Stimulated activated naive CD4-positive, alpha-beta T cell (primary cell): ENCODE measurements around the gene LASP1NB.

Experiments
- DNase-seq, 6 experiments: peaks; one replicate each; lab custom pipeline; 2025; lab: John Stamatoyannopoulos, UW

Gene LASP1NB

DNA sequence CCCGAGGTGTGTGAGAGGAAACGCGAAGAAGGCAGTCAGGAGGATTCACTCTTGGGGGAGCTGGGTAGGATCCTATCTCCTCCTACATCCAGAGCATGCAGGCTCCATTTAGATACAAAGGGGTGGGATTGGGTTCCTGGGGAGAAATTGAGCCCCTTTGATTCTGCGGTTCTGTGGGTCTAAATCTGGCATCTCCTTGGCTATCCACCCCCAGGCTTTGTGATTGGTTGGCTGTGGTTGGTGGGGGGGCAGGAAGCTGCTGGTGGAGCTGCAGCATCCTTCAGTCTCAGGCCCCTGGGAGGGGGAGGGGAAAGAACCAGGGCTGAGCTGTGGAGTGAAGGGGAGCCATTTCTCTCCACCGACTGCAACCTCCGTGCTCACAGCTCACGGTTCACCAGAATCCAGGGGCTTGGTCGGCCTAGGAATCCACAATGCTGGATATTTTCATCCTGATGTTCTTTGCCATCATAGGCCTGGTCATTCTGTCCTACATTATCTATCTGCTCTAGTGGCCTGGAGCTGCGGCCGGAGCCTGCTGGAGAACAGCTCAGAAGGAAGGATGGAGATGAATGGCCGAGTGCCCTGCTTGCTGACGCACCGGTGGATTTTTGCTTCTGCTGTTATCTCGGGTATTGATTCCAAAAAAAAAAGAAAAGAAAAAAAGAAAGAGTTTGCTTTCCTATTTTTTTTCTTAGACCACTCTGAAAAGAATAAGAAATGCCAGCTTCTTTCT is at the start of gene LASP1NB:
TSS of gene LASP1NB (plus strand) at position 352 of the 733 bp plus-strand sequence.
- peak in 5 of 6 experiments; percentile 15 to 64 (median 53) for DNase-seq

DNA sequence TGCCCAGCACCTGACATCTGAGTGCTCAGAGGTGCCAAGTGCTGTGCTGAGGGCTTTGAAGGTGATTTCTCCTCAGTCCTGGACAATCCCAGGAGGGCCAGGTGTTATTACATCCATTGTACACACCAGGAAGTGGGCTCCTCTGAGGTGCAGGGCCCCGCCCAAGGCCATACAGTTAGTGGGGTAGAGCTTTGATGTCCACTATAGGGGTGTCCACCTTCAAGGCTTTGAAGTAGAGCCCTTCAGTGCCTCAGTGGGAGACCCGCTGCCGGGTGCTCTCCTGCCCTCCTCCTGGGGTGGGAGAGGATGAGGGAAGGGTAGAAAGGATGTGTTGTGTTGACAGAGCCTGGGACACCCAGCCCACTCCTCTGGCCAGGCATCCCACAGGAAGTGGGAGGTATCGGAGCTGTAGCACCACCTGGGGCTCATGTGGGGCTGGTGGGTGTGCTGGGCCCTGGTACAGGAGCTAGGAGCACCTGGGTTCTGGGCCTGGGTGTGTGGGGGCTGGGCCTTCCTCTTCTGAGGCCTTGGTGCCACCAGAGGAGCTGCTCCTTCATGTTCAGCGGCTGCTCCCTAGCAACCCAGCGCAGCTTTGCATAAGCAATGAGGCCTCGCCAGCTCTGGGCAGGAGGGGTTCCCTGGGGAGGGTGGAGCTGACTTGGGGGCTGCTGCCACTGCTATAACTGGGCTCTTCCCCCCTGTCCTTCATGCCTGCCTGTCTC is 48.1 kb upstream of the LASP1NB start:
- peak; percentile 32 to 53 (median 41) for DNase-seq

DNA sequence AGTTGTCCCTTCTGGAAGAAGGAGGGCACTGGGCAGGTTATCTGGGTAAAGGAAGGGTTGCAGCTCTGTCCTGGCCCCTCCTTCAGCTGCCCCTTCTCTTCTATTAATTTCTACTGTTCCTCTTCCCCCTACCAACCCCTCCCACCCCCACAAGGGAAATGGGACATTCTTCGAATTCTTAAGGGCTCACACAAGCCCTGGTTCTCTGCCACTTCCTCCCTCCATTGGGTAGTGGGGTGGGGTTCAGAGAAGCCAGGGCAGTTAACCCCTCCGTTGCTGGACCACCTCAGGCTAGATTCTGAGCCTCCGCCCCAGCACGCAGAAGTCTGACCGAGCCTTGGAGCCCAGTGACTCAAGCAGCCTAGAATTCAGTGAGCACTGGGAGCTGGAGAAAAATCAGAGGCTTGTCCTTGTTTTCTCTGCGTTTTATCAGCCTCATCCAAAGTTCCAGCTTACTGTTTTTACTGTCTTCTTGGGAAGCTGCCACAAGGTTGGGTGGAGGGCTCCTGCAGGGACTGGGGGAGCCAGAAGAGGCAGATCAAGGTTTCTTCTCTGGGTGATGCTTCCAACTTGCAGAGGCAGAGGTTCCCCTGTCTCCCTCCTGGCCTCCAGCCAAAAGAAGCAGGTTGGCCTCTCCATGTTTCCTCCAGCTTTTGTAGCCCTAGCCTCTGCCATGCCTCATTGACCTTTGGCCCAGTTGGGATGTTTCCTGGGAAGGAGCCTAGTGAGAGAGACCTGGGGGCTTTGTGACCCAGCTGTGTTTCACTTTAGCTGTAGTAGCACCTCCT is 45.3 kb upstream of the LASP1NB start:
- DNase-seq: peak in 3 of 6 experiments; percentile 17 to 30 (median 24)

DNA sequence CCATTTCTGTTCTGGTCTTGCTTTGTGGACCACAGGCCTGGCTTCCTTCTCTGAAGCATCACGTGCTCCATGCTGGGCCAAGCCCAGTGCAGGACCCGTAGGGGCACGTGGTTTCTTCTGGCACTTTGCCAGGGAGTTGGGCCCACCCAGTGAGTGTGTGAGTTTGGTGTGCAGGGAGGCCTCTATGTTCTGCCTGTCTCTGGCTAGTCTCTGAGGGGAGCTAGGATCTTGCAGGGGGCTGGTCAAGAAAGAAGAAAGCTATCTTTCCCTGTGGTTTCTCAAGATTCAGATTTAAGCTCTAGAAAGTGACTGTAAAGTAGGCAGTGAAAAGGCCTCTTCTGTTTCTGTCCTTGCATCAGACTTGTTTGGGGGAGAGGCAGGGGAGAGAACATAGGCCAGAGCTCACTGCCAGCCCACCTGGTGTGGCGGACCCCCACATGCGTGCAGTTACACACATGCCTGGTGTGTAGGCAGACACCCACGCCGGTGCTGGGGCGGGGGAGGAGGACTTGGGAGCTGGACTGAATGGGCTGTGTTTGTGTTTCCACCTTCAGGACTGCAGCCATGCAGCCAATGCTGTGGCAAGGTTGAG is 43.7 kb upstream of the LASP1NB start:
- peak in 3 of 6 experiments; percentile 12 to 55 (median 27) for DNase-seq

DNA sequence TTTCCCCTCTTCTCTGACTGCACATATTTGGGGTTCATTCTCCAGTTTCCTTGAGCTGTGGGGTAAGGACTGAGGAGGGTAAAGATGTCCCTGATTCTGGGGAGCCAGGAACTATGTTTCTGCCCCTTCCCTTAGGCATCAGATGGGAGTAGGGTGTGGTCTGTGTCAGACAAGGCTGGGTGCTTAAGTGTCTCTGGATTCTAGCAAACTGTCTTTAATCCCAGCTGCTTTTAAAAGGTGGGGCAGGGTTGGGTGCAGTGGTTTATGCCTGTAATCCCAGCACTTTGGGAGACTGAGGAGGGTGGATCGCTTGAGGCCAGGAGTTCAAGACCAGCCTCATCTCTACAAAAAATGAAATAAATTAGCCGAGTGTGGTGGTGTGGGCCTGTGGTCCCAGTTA is 42.5 kb upstream of the LASP1NB start:
- DNase-seq: no peak

DNA sequence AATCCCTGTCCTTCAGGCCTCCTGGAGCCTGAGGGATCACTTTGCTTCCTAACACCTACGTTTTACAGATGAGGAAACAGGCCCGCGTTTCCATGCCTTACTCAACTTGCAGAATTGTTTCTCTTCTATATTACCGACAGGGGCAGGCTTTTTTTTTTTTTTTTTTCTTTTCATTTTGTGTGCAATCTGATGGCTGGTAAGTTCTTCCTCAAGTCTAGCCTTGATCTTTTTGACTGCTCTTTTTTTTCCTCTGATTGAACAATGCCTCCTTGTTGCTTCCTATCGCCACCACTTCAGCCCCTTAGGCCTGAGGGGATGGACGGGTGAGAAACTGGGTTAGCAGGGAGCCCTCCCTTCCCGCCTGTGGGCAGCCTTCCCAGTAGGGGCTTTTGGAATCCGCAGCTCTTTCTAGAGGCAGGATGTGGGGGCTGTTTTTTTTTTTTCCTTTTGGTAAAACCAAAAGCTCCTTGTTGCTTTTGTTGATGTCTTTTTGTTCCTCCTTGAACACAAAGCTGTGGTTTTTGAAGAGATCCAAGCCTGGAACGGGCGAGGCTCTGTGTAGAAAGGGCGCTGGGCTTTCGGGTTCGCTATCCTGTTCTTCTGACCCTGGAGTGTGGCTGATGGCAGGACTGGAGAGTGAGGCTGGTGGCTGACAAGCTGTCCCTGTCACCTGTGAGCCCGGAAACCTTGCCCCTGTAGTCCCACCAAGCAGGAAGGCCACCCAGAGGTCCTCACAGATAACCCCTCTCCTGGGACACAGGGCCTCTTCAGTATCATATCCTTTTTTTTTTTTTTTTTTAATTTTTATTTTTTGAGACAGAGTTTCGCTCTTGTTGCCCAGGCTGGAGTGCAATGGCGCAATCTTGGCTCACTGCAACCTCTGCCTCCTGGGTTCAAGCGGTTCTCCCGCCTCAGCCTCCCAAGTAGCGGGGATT is 41.6 kb upstream of the LASP1NB start:
- DNase-seq: peak in 3 of 6 experiments; percentile 10 to 25 (median 23)

DNA sequence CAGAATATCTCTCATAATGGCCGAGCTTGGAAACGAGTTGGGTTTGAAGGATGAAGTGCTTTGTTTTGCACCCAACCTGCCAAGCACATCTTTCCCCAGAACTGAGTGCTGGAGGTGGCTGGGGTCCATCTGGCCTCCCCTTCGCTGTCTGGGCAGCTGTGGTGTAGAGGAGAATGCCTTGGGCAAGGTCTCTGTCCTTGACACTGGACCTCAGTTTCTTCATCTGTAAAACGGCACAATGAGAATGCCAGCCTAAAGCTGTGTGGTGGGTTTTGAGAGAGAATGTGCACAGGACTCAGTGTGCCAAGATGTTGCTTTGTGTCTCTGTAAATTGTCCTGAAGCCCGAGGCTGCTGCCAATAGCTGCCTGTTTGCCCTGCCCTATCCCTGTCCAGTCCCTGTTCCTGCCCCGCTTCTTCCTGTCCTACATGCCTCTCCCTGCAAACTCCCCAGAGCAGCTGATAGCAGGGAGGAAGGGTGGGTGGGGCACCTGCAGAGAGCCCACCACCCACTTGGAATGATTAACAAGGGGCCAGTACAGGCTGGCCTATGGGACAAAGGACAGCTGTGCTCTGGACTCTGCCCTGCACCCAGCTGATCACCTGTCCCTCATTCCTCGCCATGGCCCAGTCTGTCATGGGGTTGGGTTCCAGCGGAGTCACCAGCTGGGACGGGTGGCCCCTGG is 40.2 kb upstream of the LASP1NB start:
- DNase-seq: no peak

DNA sequence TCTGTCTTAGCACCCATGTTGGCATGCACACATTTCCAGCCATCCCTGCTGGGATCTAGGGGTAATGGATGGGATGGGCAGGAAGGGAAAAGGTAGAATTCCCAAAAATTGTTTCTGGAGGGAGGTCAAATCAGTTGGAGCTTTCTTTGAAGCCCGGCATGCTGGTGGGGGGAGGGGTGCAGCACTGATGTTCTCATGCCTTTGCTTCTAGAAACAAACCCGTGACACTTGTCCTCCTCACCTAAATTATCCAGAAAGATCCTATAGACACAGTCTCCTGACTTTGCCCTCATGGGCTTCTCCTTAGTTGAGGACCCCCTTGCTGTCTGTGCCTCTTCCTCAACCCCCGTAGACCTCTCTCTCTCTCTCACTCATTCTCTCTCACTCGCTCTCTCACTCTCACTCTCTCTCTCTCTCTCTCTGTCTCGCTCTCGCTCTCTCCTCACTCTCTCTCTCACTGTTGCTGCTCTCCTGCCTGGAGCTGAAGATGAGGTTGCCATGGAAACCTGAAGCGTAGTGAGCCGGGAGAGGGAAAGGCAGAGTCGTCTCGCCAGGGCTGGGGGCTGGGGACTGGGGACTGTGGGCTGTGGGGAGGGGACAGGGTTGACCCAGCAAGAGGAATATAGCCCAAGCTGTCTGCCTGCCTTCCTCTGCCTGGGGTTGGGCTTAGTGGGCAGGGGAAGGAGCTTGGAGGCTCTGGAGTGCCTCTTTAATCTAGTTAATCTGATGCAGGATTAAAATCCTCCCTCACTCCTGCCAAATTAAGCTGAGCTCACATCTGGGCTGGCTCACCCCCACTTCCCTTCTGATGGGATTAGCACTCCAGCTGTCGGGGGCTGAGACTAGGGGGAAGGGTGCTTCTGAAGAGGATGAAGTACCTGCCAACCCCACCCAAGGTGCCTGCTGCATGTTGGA is 39.4 kb upstream of the LASP1NB start:
- peak in 1 of 6 experiments; percentile 15 for DNase-seq

DNA sequence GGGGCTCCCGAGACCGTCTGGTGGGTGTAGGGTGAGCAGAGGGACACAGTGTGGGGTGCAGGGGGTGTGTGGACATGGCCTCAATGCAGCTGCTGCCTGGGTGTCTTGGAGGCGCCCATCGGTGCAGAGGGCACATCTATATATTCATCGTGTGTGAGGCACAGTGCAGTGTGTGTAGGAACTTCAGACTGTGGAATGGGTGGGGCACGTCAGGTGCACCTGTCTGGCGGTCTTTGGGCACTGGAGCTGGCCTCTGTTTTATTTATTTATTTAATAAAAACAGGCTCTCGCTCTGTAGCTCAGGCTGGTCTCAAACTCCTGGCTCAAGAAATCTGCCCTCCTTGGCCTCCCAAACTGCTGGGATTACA is 38.8 kb upstream of the LASP1NB start:
- DNase-seq: no peak

DNA sequence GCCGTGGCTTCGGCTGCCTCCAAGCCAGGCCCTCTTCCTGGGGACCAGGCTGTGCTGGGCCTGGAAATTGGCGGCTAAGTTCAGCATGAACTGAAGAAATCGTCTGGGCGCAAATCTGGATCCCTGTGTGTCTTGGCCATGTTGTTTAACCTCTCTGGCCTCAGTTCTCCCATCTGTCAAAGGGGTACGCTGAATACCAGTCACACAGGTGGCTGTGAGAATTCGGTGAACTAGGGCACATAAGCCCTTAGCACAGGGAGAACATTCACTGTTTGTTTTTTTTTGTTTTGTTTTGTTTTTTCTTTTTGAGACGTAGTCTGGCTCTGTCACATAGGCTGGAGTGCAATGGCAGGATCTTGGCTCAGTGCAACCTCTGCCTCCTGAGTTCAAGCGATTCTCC is 36.6 kb upstream of the LASP1NB start:
- DNase-seq: no peak

DNA sequence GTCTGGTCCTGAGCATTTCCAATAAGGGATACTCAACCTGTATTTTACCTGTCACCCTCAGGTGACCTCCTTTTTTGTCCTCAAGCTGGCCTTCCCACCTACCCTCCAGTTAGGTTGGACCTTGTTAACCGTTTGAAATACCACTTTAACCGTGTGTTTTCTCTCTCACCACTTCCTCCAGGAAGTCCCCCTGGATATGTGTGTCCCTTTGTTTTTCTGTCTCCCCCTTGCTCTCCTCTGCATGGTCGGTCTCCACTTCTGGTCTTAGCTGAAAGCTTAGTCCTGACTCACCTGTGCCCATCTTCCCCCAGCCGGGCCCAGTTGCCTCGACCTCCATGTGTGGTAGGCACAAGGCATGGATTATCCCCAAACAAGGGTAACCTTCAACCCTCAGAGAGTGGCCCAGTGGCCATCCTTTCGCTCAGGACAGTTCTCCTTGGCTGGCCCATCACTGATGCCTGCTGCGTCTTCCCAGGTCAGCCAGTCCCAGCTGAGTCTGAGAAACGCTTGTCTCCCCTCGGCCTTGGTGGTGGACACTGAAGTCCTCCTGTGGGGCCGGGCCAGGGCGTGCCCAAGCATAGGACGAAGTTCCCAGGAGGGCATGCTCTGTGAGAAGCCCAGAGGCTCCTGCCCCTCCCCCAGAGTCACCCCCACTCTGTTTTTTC is 35.5 kb upstream of the LASP1NB start:
- no peak for DNase-seq

DNA sequence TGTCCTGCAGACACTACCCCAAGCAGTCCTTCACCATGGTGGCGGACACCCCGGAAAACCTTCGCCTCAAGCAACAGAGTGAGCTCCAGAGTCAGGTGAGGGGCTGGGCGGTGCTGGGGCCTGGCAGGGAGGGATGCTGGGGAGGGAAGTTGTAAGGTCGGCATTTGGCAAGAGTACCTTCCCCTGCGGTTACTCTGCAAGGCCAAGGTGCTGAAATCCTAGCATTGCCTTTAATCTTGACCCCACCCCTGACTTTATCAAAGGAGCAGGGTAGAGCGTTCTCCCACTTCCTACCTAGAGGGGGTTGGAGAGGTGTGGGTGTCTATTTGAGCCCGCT is 35.0 kb upstream of the LASP1NB start:
- peak in 3 of 6 experiments; percentile 14 to 22 (median 19) for DNase-seq

DNA sequence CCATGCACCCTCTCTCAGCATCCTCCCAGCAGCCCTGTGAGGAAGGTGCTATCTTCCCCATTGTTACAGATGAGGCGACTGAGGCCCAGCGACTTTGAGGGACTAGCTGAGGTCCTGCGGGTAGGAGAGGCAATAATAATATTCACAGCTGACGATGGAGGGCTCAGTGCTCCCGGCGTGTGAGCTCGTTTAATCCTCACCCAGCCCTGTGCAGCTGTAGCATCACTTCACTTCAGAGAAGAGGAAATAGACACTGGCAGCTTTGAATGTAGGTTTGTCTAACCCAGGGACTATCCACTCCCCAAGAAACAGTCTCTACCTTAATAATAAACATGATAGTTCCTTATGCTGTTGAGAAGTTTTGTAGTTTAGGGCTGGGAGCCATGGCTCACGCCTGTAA is 34.0 kb upstream of the LASP1NB start:
- DNase-seq: peak in 3 of 6 experiments; percentile 14 to 40 (median 37)

DNA sequence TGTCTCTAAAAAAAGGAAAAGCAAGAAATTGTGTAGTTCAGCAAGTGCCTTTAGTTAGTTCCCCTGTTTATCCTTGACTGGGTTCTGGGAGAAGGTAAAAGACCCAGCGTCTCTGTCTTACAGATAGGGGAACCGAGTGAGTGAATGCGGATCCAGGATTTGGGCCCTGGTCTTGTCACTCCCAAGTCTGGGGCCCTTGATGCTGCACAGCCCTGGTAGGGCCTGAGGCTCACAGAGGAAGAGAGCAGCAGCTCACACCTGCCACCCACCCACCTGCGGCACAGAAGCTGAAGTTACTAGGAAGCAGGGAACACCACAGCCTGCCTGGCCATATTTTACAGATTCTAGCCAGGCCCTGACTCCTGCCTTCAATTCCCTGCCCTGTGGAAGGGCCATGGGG is 33.3 kb upstream of the LASP1NB start:
- peak in 1 of 6 experiments; percentile 13 for DNase-seq

DNA sequence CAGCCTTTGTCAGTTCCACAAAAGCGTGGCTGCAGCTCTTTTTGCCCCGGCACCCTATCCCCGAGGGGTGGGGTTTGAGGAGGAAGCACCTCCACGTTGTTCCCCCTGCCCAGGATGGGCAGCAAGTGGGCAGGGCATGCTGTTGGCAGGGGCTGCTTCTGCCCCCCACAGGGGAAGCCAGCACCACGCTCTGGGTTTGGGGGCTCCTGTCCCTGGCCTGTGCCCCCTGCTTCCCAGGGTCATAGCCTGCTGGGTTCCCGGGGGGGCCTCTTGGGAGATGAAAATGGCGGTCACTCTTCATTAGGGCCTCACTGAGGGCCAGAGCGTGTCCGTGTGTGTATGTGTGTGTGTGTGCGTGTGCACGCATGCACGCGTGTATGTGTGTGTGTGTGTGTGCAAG is 32.8 kb upstream of the LASP1NB start:
- DNase-seq: no peak

DNA sequence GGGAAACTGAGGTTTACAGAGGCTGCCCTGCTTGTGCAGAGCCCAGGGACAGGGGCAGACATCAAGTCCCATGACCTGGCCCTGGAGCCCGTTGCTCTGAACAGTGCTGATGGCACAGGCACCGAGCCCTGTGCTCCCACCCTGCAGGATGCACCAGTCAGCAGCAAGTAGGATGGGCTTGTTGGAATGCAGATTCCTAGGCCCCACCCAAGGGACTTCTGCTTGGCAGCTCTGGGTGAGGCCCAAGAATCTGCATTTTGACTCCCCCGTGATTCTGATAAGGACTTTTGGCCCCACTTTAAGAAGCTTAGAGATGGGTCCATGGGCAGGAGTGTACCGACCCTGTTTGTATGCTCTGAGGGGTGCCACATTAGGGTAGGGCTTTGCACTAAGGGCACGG is 32.3 kb upstream of the LASP1NB start:
- peak in 1 of 6 experiments; percentile 19 for DNase-seq

DNA sequence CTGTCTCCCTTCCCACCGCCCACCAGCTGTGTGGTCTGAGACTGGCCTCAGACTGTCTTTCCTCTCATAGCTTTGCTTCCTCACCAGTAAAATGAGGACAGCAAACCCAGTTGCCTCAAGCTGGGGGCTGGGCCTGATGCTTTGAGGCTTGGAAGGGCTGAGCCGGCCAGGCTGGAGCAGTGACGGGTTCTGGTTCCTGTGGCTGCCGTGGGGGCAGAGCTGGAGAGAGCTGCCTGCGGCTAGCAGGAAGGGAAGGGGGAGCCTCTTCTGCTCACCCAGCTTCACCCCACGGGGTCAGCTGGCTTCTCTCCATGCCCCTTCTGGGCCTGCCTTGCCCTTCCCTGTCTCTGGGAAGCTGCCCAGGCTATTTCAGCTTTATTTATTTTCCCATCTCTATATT is 31.8 kb upstream of the LASP1NB start:
- DNase-seq: peak in 1 of 6 experiments; percentile 19

DNA sequence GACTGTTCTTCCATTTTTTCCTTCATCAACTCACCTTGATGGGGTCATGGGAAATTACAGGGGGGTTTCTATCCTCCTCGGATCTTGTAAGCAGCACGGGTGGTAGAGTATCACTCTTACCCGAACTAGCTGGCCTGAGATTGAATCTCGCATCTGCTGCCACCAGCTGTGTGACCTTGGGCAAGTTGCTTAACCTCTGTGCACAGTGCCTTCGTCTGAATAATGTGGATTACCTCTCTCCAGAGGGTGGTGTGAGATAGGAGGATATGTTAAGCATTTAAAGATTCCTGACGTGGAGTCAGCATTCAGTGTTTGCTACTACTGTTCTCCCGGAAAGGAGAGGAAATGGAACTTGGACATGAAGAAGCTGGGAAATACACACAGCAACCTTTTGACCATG is 31.1 kb upstream of the LASP1NB start:
- DNase-seq: no peak
